Epithelial cell of proximal tubule (primary cell): ENCODE data around the gene SLC2A5. TPM values are rescaled to one million over a fixed set of nuclear protein-coding genes. Genes with fewer than 3 reads are reported as not detected.

Source experiments
- DNase-seq: peaks from one replicate; pipeline ENCODE4 v3.0.0-alpha.2; 2011; ENCODE audit warnings: low read depth
- H3K4me3 ChIP-seq: 2 replicates; pipeline ENCODE4 v1.5.1; 2011; ENCODE audit warnings: low read depth, mild to moderate bottlenecking, low read length
- total RNA-seq: library from RNA; depleted of rRNA; stranded (reverse); fragments of >200 nt; gene quantifications from 2 replicates; pipeline ENCODE4 v1.2.3, GENCODE V29; 2015
- TF ChIP-seq, protein P1 (sequence below): conservative IDR thresholded peaks from 2 replicates; pipeline ENCODE4 v1.5.1; 2012; ENCODE audit warnings: low read depth, mild to moderate bottlenecking, low read length

The SLC2A5 gene
- total RNA-seq, 1 donor from 2014 or later: not detected

DNA sequence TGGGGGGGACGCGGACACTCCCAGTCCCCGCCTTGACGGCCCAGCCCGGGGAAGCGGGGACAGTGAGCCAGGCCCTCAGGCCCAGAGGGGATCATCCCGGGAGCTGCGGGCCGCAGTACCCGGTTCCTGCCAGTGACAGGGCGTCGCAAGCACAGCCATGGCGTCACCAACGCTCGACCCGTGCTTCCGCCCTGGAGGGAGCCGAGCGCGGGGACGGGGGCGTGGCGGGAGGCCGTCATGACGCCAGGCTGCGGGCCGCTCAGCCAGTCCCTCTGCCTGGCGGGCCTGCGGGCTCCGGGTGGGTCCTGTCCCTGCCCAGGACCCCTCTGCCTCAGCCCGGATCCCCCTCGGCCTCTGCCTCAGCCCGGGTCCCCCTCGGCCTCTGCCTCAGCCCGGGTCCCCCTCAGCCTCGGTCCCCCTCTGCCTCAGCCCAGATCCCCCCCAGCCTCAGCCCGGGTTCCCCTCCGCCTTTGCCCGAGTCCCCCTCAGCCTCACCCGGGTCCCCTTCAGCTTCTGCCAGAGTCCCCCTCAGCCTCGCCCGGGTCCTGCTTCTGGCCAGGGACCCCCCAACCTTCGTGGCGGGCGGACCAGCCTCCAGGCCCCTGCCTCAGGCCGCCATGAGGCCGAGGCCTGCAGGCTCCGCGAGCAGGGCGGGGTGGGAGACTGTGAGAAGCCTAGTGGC, 2.3 kb upstream of the SLC2A5 start:
- DNase-seq: no peak
- TF ChIP-seq, protein P1, sequence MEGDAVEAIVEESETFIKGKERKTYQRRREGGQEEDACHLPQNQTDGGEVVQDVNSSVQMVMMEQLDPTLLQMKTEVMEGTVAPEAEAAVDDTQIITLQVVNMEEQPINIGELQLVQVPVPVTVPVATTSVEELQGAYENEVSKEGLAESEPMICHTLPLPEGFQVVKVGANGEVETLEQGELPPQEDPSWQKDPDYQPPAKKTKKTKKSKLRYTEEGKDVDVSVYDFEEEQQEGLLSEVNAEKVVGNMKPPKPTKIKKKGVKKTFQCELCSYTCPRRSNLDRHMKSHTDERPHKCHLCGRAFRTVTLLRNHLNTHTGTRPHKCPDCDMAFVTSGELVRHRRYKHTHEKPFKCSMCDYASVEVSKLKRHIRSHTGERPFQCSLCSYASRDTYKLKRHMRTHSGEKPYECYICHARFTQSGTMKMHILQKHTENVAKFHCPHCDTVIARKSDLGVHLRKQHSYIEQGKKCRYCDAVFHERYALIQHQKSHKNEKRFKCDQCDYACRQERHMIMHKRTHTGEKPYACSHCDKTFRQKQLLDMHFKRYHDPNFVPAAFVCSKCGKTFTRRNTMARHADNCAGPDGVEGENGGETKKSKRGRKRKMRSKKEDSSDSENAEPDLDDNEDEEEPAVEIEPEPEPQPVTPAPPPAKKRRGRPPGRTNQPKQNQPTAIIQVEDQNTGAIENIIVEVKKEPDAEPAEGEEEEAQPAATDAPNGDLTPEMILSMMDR: no peak
- H3K4me3 ChIP-seq: no peak overlapping the region

DNA sequence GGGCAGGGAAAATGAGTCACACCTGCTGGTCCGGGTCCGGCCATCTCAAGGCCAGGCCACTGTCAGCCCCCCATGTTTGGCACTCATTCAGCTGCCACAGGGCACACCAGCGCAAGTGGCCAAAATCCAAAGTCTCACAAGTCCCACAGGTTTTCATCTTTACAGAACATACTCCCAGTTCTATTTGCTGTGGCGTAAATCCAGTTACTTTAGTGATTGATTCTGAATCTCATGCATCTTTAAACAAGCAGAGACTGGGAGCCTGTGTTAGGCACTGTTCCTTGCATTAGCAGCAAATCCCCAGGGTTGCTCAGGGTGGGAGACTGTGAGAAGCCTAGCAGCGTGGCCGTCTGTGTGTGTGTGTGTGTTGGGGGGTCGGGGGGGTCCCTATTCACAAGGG, 1.1 kb upstream of the SLC2A5 start:
- DNase-seq: no peak
- TF ChIP-seq, protein P1: no peak
- no peak overlapping the region for H3K4me3 ChIP-seq

DNA sequence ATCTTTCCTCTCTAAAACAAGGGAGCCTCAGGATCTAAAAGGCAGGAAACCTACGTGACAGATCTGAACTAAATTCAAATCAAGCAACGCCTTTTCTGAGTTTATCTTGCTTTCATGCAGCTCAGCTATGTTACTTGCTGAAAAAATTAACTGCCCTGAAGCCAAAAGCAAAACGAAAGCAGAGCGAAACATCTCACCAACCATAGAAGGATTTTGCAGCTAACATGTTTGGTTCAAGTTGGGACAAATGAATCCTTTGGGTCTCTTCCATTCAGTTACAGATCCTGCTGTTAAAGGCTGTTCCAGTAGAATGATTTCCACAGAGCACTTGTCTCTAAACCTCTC, 482 bp downstream of the SLC2A5 start:
- TF ChIP-seq, protein P1: no peak
- peak overlapping the region; percentile 14 for H3K4me3 ChIP-seq
- DNase-seq: no peak

DNA sequence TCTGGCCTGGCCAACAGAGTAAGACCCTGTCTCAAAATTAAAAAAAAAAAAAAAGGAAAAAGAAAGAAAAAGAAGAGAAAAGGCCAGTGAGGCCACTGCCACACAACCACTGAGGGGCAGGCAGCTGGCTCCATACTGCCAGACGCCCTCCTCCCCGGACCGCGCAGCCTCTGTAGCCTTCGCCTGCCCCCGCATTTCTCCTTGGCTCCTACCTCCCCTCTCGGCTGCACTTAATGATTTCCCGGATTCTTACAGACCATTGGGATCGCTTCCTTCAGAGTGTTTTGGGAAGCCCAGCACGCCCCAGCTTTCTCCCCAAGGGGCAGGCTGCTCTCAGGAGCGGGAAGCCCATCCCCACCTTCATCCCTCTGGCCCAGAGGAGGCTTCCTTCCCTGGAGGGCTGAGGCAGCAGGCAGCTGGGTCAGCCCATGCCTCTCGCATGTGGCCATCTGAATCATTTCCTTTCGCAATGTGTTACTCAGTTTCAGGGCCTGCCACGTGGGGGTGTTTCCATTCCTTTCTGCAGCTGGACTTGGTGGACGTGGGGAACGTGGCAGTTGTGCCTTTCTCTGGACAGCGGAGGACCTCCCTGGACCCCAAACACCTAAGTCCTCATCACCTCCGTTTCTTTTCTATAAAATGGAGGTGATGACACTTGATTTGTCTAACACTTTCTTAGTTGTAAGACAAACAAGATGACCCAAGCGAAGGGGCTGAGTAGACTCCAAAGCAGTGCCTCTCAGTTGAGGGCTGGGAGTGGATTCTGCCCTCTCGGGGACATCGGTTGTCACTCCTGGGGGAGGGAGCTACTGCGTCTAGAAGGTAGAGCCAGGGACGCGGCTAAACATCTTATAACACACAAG, 2.3 kb downstream of the SLC2A5 start:
- TF ChIP-seq, protein P1: peak; percentile 17
- no peak for DNase-seq
- no peak overlapping the region for H3K4me3 ChIP-seq

DNA sequence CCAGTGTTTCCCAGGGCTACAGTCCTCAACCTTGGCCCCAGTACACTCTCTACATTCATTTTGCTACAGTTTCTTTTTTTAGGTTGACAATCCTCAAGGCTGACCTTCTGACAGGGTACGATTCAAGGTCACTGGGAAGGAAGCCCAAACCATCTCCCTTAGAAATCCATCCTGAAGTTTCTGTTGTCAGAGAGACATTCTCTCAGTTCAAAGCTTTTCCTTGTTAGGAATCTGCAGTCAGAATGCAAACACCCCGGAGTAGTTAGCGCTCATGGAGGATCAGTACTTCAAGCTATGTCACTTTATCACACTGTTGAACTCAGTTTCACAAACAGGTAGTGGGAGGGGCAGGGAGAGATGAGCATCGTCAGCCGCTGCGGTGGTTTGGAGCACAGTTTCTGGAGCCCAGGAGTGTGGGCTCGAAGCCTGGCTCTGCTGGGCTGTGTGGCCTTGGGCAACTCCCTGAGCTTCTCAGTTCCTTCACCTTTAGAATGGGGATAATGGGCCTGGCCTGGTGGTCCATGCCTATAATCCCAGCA, 4.2 kb downstream of the SLC2A5 start:
- TF ChIP-seq, protein P1: no peak

DNA sequence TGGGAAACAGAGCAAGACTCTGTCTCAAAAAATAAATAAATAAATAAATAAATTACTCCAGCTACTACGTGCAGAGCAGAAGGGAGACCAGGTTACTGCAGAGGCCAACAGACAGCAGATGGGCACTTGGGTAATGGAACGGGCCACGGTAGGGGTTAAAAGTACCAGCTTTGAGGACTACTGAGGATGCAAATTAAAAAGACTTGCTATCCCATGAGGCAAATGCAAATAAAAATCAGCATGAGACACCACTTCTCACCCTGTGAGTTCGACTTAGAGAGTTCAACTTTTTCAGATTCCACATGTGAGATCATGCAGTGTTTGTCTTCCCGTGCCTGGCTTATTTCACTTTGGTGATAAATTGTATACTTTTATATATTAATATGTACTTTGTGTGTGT, 6.6 kb downstream of the SLC2A5 start:
- TF ChIP-seq, protein P1: no peak
- no peak overlapping the region for H3K4me3 ChIP-seq
- no peak for DNase-seq

More for the DNA sequence above, 4.2 kb downstream of the SLC2A5 start:
- no peak for DNase-seq
- H3K4me3 ChIP-seq: no peak overlapping the region
